GM10847 (cell line): ENCODE measurements around the gene FBLL1.

ENCODE experiments used
- POLR2A ChIP-seq: IDR thresholded peaks from 2 replicates; pipeline ENCODE4 v1.6.1; 2011; ENCODE audit not compliant: insufficient read length; ENCODE audit errors: extremely low read depth

The FBLL1 gene

DNA sequence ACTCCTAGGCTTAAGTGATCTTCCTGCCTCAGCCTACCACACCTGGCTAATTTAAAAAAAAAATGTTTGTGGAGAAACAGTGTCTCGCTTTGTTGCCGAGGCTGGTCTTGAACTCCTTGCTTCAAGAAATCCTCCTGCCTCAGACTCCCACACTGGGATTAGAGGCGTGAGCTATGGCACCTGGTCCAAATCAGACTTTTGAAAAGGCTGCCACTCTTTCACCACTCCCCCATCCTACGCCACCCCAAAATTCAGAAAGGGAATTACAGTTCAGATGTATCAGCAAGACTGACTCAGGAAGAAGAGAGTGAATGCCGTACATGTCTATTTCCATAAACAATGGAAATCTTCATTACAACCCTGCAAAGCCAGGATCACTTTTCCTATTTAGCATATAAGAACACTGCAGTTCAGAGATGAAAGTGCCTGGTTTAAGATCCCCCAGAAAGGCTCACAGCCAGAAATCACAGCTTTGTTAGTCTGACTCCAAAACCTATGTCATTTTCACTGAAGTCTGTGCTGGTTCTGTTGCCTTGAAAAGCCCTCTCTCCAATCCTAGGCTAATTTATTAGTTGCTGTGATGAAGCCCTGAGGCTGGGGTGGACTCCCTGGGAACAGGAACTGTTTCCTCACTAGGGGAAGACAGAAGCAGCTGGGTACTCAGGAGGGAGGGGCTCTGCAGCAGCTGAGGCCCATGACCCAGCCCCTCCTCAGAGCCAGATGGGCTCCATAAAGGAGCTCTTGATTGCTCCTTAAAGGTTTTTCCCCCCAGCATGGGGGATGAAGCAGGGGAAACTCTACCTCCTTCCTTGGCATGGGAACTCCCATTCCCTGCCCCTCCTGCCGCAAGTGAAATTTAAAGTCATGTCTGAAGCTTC, 3.1 kb downstream of the FBLL1 start:
- TF ChIP-seq POLR2A, result no peak

- no peak for TF ChIP-seq POLR2A
These were observed 8.1 kb downstream of the FBLL1 start for GRCh38 chr5:168537176-168537575.

DNA sequence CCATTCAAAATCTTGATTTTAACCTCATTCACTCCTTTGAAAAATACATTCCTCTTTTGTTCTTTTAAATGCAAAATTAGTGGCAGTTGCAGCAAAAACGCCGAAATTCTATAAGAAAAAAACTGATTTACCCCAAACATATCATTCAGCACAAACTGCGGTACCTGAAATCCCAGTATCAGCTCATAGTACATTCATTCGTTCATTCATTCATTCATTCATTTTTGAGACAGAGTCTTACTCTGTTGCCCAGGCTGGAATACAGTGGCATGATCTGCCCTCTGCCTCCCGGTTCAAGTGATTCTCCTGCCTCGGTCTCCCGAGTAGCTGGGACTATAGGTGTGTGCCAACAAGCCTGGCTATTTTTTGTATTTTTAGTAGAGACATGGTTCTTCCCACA, 20.4 kb downstream of the FBLL1 start:
- no peak for TF ChIP-seq POLR2A

DNA sequence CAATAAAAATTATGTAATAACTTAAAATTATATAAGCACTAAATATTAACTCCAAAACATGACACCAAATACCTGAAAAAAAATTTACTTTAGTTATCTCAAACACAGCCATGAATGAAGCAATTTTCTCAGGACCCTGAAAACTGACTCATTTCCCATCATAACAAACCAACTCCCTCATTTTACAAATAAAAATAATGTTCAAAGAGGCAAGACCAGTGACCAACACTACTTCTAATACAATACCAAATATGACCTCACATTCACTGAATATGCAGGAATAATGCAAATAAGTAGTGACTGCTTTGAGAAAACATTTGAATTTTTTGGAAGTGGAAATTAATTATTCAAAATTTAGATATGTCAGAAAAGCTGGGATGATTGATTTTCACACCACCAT, 21.6 kb downstream of the FBLL1 start:
- no peak for TF ChIP-seq POLR2A

DNA sequence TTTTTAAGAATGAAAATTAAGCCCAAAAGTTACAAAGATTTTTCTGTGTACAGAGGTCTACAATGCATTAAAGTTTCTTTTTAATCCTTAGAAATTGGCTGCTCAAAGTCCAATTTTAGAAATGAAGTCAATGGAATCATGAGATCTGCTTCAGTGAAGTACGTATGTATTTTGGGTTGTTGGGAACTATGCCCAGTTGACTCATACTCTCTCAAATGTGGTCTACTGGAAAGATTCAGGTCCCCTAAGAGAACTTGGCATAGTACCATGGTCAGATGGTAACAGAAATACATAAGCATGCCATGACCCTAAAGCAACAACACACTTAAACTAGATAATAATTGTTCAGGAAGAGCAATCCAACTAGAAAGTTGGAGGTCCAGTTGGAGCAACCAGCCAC, 23.0 kb downstream of the FBLL1 start:
- no peak for TF ChIP-seq POLR2A

DNA sequence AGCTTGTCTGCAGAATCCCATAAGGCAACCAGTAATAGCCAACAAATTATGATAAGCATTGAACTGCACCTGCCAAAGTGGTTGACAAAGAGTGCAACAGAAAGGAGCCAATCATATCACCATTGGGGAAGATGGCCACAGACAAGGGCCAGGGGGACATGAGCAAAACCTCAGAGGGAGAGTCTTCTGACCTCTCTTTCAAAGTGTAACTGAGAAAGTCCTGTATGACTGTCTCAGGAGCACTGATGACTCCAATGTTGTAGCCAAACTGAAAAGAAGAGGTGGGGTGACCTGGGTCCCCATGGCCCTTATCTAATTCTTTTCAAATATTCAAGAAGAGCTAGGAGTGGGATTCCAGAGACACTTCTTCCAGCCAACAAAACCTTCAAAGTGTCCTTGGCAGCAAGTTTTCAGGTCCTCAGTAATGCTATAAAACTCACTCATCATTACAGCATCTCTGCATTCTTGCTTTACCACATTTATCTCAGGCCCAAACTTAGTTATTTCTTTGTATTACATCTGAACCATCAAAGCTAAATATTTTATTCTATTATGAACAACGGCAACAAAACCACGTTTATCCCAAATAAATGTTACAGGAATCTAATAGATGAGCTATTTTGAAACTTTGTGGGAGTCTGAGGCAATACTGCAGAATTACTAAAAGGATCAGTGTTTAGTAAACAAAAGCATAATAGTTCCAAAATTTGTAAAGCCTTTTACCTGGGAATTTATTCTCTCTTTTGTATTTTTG, 24.4 kb downstream of the FBLL1 start:
- TF ChIP-seq POLR2A, result no peak

DNA sequence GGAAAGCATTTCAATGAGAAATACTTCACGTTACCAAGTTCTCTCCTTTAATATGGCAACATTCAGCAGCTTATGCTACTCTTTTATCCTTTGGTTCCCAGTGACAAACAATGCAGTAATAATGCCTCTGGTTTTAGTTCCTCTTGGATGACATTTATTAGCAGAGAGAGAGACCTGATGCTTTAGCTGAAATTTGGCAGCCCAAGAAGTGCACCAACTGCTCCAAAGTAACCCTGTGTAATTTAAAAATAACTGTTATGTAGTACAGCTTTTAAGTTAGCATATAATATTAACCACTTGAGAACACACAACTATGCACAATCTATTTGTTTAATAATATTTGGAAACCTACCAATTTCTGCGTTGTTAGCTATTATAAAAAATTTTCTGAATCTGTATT, 28.3 kb downstream of the FBLL1 start:
- TF ChIP-seq POLR2A, result no peak

- TF ChIP-seq POLR2A, result no peak
These were observed 33.2 kb downstream of the FBLL1 start for GRCh38 chr5:168562279-168562678.

DNA sequence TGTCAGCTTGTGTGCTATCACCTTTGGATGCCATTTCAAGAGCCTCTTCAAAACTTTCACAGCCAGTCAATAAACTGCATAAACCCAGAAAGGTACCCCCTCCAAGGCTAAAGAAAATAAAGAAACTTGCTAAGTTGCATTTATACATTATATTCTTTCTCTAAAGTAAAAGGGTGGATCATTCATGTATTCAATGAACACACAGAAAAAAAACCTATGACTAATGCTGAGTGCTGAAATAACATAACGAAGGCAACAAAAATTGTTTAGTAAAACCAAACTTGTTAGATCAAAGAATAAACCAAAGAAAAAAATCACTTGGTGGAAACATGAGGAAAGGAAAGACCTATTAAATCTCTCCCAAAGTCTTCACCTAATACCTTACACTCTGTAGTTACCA, 34.9 kb downstream of the FBLL1 start:
- no peak for TF ChIP-seq POLR2A

- no peak for TF ChIP-seq POLR2A
These were observed 39.6 kb downstream of the FBLL1 start for GRCh38 chr5:168568738-168569137.

DNA sequence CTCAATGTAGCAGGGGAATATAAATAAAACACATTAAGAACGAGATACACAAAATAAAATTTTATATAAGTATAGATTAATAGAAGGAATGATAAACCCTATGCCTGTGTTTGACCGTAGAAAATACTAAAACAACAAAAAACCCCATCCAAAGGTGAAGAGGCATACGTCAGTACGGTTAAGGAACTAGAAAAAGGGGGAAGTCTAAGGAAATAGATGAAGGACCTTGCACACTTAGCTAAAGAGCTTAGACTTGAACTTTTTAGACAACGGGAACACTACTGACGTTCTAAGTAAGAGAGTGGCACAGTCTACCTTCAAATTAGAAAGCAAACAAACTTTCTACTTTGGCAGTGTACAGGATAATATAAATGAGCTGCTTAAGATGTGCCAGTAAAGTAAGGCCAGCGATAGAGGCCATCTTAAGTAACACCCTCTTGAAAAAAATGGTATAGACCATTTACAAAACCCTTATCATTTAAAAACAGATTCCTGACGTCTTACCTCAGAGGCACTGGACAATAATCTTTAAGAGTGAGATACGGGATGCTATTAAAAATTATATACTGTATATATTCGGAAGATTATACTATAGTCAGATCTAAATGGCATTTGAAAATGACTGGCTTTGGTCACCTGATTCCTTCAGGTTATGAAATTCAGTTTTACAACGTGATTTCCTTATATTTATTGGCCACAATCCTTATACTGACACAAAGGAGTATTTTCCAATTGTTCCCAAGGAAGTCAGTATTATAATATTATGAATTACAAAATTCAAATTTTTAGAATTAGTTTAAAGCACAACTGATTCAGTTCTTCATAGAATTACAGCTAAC, 41.6 kb downstream of the FBLL1 start:
- no peak for TF ChIP-seq POLR2A

- TF ChIP-seq POLR2A, result no peak
These were observed 46.6 kb downstream of the FBLL1 start for GRCh38 chr5:168575391-168576372.

- TF ChIP-seq POLR2A, result no peak
These were observed 48.9 kb downstream of the FBLL1 start for GRCh38 chr5:168578006-168578405.
